DMS 273 treated with DMSO at 0.1 percent for 48 hours (cell line): ENCODE measurements around the gene STEEP1.
"Not testable (repeated sequence)": the region's sequence is repeated elsewhere in the genome, so short reads cannot be mapped to it uniquely, and the experiment has no call there.

Experiments used
- DNase-seq: peaks from one replicate; lab custom pipeline; 2025; lab: John Stamatoyannopoulos, UW

Gene STEEP1

GRCh38 chrX:119529345-119530276 lies 35.6 kb downstream of the STEEP1 start:
- no peak for DNase-seq

- no peak for DNase-seq
These were observed 41.5 kb downstream of the STEEP1 start for GRCh38 chrX:119523664-119524184.

GRCh38 chrX:119521246-119521645 lies 44.0 kb downstream of the STEEP1 start:
- no peak for DNase-seq

- DNase-seq, result peak; percentile 20
These were observed 46.8 kb downstream of the STEEP1 start for GRCh38 chrX:119518371-119518770.

GRCh38 chrX:119516157-119516702 lies 49.0 kb downstream of the STEEP1 start:
- peak; percentile 76 for DNase-seq

DNA sequence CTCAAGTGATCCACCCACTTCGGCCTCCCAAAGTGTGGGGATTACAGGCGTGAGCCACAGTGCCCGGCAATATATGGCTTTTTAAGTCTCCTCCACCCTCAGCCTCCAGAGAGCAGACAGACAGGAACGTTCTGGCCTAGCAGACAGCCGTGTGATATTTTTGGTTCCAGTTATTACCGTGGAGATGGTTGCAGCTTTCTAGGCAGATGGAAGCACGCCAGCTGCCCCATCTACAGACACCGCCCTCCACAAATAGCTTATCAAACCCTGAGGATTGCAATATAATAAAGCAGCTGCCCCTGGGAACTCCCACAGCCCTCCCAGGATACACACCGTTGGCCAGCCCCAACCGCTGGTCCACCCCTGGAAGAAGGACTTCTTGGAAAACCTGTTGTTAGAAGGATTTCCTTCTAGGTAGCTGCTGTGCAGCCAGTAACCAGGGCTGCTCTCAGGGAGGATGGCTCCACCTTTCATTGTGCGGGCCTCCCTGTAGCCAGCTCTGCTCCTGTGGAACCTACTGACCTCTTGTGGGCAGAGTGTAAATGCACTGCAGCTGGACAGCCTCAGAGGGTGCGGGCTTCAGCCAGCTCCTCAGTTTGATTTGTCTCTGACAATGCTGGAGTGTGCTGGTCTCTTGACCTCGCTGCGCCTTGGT lies 52.9 kb downstream of the STEEP1 start:
- peak; percentile 23 for DNase-seq

- no peak for DNase-seq
These were observed 58.0 kb downstream of the STEEP1 start for GRCh38 chrX:119507206-119507605.

- DNase-seq, result no peak
These were observed 59.3 kb downstream of the STEEP1 start for GRCh38 chrX:119505945-119506344.

GRCh38 chrX:119505145-119505544 lies 60.1 kb downstream of the STEEP1 start:
- not testable (repeated sequence) for DNase-seq

GRCh38 chrX:119503484-119503861 lies 61.7 kb downstream of the STEEP1 start:
- DNase-seq, result no peak

DNA sequence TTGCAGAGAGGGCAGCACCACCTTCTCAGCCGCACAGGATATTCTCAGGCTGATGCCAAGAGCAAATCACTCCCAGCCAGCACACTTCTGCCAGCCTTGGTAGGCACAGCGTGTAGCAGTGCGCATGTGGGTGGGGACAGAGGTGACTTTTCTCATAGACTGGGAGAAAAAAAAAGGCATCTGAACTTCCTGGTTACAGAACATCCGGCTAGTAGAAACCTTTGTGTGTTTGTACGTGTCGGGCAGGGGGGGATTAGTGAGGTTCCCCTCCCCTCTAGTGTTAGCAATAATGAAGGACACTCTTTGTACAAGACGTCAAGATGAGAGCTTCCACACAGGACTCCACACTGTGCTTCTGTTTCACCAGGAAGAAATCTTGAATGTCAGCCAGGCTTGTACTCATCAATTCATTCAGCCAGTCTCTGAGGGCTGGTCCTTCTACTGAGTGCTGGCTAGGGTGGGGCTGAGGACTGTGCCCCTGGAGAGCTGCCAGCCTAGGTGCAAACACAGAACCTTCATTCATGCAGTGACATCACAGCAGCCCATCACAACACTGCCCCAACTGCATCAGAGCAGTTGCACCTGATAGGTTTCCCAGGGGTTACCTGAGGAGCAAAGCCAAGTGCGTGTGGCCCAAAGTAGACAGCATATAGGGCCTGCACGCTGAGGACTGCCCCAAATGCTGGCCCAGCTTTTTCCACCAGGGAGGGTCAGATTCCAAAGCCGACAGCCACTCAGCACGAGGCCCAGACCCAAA lies 62.3 kb downstream of the STEEP1 start:
- no peak for DNase-seq

DNA sequence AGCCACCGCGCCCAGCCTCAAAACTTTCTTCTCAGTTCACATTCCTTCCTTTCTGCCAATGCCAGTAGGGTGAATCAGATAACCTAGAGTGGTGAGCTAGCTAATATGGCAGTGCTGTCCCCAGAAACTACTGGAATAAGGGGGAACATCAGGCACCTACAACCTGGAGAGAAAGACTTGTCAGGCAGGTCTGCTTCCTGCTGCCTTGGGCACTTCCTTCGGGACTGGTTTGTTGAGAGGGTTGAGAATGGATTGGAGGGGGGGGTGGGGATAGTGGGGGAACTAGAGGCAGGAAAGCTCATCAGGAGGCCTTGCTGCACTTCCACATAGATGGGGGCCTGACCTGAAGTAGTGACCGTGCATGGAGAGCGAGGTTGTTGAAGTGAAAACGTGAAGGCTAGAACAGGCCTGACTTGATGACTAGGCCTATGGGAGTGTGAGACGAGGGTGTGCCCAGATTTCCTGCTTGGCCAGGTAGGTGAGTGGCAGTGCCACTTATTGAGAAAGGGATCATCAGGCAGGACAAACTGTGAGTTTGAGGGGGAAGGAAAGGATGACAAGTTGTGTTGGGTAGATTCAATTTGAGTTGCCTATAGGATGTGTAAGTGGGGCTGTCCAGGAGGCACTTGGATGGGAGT lies 63.6 kb downstream of the STEEP1 start:
- DNase-seq, result no peak

- DNase-seq, result no peak
These were observed 65.0 kb downstream of the STEEP1 start for GRCh38 chrX:119500061-119500800.

- DNase-seq, result no peak
These were observed 68.0 kb downstream of the STEEP1 start for GRCh38 chrX:119497185-119497584.

DNA sequence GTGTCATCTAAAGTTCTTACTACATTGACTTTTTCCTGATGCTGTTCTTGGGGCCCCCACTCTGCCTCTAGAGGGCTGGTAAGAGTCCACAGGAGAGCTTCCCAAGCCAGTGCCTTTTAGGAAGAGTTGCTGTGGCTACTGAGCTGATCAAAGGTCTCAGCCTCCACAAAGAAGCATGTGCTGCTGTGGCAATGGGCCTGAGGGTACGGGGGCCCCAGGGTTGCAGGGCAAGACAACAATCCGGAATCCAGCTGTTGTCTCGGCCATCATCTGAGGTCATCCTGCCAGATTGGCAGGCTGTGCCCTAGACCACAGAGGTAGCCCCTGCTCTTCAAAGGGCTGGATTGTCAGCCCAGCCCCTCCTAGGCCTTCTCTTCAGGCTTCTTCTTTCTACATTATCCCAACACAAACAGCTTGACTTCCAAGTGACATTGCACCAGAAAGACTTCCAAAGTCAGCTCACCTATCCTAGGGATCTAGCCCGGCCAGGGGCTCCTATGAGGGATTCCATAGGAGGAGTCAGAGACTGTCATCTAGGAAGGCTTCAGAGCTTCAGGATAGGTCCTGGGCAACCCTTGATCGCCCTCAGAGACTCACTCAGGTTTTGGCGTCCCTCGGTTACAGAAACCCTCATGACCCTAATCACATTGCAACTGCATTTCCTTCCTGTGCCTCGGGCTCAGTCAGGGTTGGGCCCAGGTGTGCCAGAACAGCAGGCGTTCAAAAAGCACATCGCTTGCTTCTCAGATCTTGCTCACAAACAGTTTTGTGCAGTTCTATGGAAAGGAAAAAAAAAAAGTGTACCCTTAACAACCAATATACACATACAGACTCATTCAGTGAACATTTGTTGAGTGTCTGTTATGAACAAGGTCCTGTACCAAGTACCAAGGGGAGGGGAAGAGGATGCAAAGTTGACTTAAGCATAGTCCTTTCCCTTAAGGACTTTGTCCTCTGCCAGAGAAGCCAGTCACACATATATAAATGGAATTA lies 69.2 kb downstream of the STEEP1 start:
- DNase-seq, result no peak

DNA sequence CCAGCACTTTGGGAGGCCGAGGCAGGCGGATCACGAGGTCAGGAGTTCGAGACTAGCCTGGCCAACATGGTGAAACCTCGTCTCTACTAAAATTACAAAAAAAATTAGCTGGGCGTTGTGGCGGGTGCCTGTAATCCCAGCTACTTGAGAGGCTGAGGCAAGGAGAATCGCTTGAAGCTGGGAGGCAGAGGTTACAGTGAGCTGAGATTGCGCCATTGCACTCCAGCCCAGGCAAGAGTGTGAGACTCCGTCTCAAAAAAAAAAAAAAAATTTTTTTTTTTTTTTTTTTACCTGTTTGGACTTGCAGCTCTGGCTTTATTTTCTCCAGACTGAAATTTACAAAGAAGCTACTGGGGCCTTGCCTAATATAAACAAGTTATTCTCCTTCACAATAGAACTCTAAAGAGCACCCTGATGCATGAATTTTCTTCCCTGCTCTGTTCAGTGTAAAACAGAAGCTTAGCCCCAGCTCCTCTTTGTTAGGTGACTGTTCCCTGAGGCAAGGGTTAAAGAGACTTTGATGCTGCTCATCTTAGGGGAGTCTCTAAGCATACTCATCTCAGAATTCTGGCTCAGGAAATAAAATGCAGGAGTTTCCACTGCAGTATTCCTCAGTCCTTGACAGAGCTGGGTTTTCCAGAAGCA lies 71.2 kb downstream of the STEEP1 start:
- not testable (repeated sequence) for DNase-seq

- DNase-seq, result no peak
These were observed 72.7 kb downstream of the STEEP1 start for GRCh38 chrX:119492463-119492862.

- DNase-seq, result no peak
These were observed 75.8 kb downstream of the STEEP1 start for GRCh38 chrX:119489212-119490074.
